HepG2 (cell line): ENCODE data around the gene PRIM2. TPM values are rescaled to one million over a fixed set of nuclear protein-coding genes. Genes with fewer than 3 reads are reported as not detected.
"Not testable (repeated sequence)": the region's sequence is repeated elsewhere in the genome, so short reads cannot be mapped to it uniquely, and the experiment has no call there.

Experiments used
- ATAC-seq: fragments of 200-7000 bp; cut with Tn5 transposase; 3 replicates; pipeline ENCODE4 v1.9.1; 2020; ENCODE audit warnings: mild to moderate bottlenecking, moderate library complexity
- BruUV-seq: library from RNA; stranded (reverse); fragments of 400-500 nt; replicated peaks from 2 replicates; lab custom pipeline; 2021; lab: Mats Ljungman, UMichigan
- CTCF ChIA-PET: fragments of 300-600 bp; formaldehyde crosslinking; extraction: SDS; loops from one replicate; lab custom pipeline; 2021; ENCODE audit warnings: low total read pairs, inconsistent platforms, low intra/inter-chr PET ratio; lab: Yijun Ruan, JAX
- POLR2A ChIA-PET: fragments of 350-600 bp; sonication (Branson Sonifier 250); formaldehyde crosslinking; loops from one replicate; lab custom pipeline; 2020; ENCODE audit warnings: antibody characterized with exemption, inconsistent platforms; lab: Yijun Ruan, JAX
- DNase-seq: peaks from one replicate; pipeline ENCODE4 v3.0.0-alpha.2; 2015; ENCODE audit warnings: low spot score
- FAIRE-seq: peaks from 3 replicates; lab custom pipeline; 2011; peaks lifted over from hg19 to GRCh38; lab: Jason Lieb, UNC
- H2AFZ ChIP-seq: one replicate; pipeline ENCODE4 v1.6.1; 2011; ENCODE audit warnings: low read length, inconsistent platforms
- H3K27ac ChIP-seq: fragments of 300-600 bp; 3 replicates; pipeline ENCODE4 v1.8.0; 2011; ENCODE audit warnings: mixed run types, mild to moderate bottlenecking, mixed read lengths, low read length, inconsistent platforms; ENCODE audit not compliant: insufficient read depth; ENCODE audit errors: extremely low read length
- H3K27me3 ChIP-seq, 2 experiments: fragments of 200-600 bp in 1 of 2; 2 replicates in 1 of 2; 3 replicates in 1 of 2; pipeline versions ENCODE4 v1.6.0 to v1.8.0; 2011; ENCODE audit warnings: low read length in 2 of 2, mild to moderate bottlenecking in 2 of 2, moderate library complexity in 2 of 2, inconsistent platforms in 1 of 2; ENCODE audit not compliant: insufficient read depth in 2 of 2, control insufficient read depth in 1 of 2
- H3K36me3 ChIP-seq, 2 experiments: fragments of 200-600 bp in 1 of 2; replicated peaks in 1 of 2; 2 replicates in 1 of 2; 3 replicates in 1 of 2; pipeline versions ENCODE4 v1.5.1 to v1.8.0; 2011; ENCODE audit warnings: low read length in 2 of 2, inconsistent platforms in 1 of 2; ENCODE audit not compliant: insufficient read depth in 2 of 2, control insufficient read depth in 1 of 2
- H3K4me1 ChIP-seq: 2 replicates; pipeline ENCODE4 v1.5.1; 2012; ENCODE audit warnings: low read length, inconsistent platforms; ENCODE audit not compliant: insufficient read depth
- H3K4me2 ChIP-seq: 2 replicates; pipeline ENCODE4 v1.6.0; 2011; ENCODE audit warnings: low read depth, low read length, inconsistent platforms
- H3K4me3 ChIP-seq, 3 experiments: fragments of 200-600 bp in 1 of 3; sonication (generic), shearing (Covaris generic) in 1 of 3; replicated peaks in 1 of 3; 2 replicates each; pipeline ENCODE4 v1.5.1; 2011 to 2016; ENCODE audit warnings: low read length in 3 of 3, inconsistent platforms in 2 of 3, low read depth in 2 of 3, mild to moderate bottlenecking in 2 of 3, control low read depth in 1 of 3, mixed read lengths in 1 of 3; ENCODE audit not compliant: insufficient read depth in 1 of 3
- H3K79me2 ChIP-seq: one replicate; pipeline ENCODE4 v1.6.1; 2011; ENCODE audit warnings: low read length, inconsistent platforms; ENCODE audit not compliant: insufficient read depth
- H3K9ac ChIP-seq: 2 replicates; pipeline ENCODE4 v1.6.0; 2011; ENCODE audit warnings: mild to moderate bottlenecking, low read depth, low read length, inconsistent platforms; ENCODE audit not compliant: insufficient read depth
- H3K9me3 ChIP-seq: 2 replicates; pipeline ENCODE4 v1.5.1; 2012; ENCODE audit warnings: mild to moderate bottlenecking, low read length
- H4K20me1 ChIP-seq: 2 replicates; pipeline ENCODE4 v1.6.0; 2011; ENCODE audit warnings: inconsistent platforms, mild to moderate bottlenecking, low read length, moderate library complexity; ENCODE audit not compliant: insufficient read depth
- WGBS: methylation state at CpG from one replicate; pipeline ENCODE4 v1.1.6; 2017; ENCODE audit warnings: low lambda C conversion rate; 5-methylcytosine and 5-hydroxymethylcytosine counted together
- in situ Hi-C: cut with HindIII; loops from 2 replicates; pipeline ENCODE4 v1.10.0; 2017; ENCODE audit warnings: low pct_unique_long_range_greater_than_20kb; ENCODE audit not compliant: extremely low pct_ligation_motif_present
- intact Hi-C: fragments of 100-400 bp; cut with micrococcal nuclease; formaldehyde crosslinking; loops from one replicate; pipeline ENCODE4 v1.10.0; 2022; ENCODE audit not compliant: unreplicated experiment
- polyA plus RNA-seq, 8 experiments: library from polyadenylated mRNA; depleted of rRNA in 3 of 8; stranded (reverse) in 7 of 8; unstranded in 1 of 8; fragments of >200 nt; fragmentation: Illumina TruSeq in 4 of 8; extraction: Trizol in 4 of 8; gene quantifications; 2 replicates each; pipeline versions ENCODE4 v1.2.1 to v1.2.3, GENCODE V29; 2011 to 2016; ENCODE audit warnings: low read depth in 4 of 8, missing spikeins in 1 of 8, mixed read lengths in 1 of 8; ENCODE audit not compliant: insufficient read depth in 1 of 8
- total RNA-seq, 5 experiments: library from RNA; depleted of rRNA; stranded (reverse); fragments of >200 nt; fragmentation: Illumina TruSeq; extraction: Trizol; gene quantifications; 2 replicates each; pipeline ENCODE4 v1.2.3, GENCODE V29; 2016; ENCODE audit warnings: low read depth in 1 of 5

Gene PRIM2
- total and polyA plus RNA-seq, 2 of the 13 experiments (the other 11 are each of a cell fraction or from before 2014, with no cell fraction given), result 8.0 to 52.7 TPM

- H3K4me1 ChIP-seq, H3K79me2 ChIP-seq, H3K4me2 ChIP-seq, CTCF ChIA-PET, H3K9ac ChIP-seq, H3K4me3 ChIP-seq, H4K20me1 ChIP-seq, H3K9me3 ChIP-seq, ATAC-seq, H3K27ac ChIP-seq, H2AFZ ChIP-seq, POLR2A ChIA-PET, H3K36me3 ChIP-seq, DNase-seq, H3K27me3 ChIP-seq, in situ Hi-C loops, intact Hi-C loops, FAIRE-seq, BruUV-seq: not testable (repeated sequence)
- WGBS, result 96% methylated on average over 3 of the region's 3 CpGs
Observed at GRCh38 chr6:57516776-57517175, 199.3 kb downstream of the PRIM2 start.

GRCh38 chr6:57519198-57519597 is 201.8 kb downstream of the PRIM2 start:
- ATAC-seq, BruUV-seq, CTCF ChIA-PET, H3K27me3 ChIP-seq, POLR2A ChIA-PET, FAIRE-seq, H3K4me2 ChIP-seq, H3K9me3 ChIP-seq, intact Hi-C loops, H2AFZ ChIP-seq, H3K36me3 ChIP-seq, DNase-seq, H3K4me3 ChIP-seq, H3K79me2 ChIP-seq, H4K20me1 ChIP-seq, H3K4me1 ChIP-seq, in situ Hi-C loops, H3K9ac ChIP-seq, H3K27ac ChIP-seq: not testable (repeated sequence)
- WGBS, result 98% methylated on average over 11 of the region's 12 CpGs

- H3K9ac ChIP-seq, POLR2A ChIA-PET, CTCF ChIA-PET, H3K27ac ChIP-seq, H3K9me3 ChIP-seq, H3K4me3 ChIP-seq, in situ Hi-C loops, H3K36me3 ChIP-seq, H3K79me2 ChIP-seq, H3K4me2 ChIP-seq, H4K20me1 ChIP-seq, ATAC-seq, H3K27me3 ChIP-seq, FAIRE-seq, BruUV-seq, intact Hi-C loops, H2AFZ ChIP-seq, H3K4me1 ChIP-seq, DNase-seq: not testable (repeated sequence)
- 100% methylated on average over 1 of the region's 1 CpG for WGBS
Observed at GRCh38 chr6:57521085-57521484, 203.7 kb downstream of the PRIM2 start.

GRCh38 chr6:57523221-57523620 is 205.8 kb downstream of the PRIM2 start:
- H2AFZ ChIP-seq, H3K79me2 ChIP-seq, POLR2A ChIA-PET, H3K27me3 ChIP-seq, CTCF ChIA-PET, H3K9me3 ChIP-seq, H3K36me3 ChIP-seq, H3K4me1 ChIP-seq, in situ Hi-C loops, ATAC-seq, H3K4me2 ChIP-seq, H4K20me1 ChIP-seq, H3K27ac ChIP-seq, H3K9ac ChIP-seq, FAIRE-seq, H3K4me3 ChIP-seq, DNase-seq, BruUV-seq, intact Hi-C loops: not testable (repeated sequence)
- WGBS, result 92% methylated on average over 2 of the region's 2 CpGs
